Trophoblast cell (in vitro differentiated cells and primary cell): Measurements from ENCODE around the gene SPCS3.

Source experiments
- DNase-seq, 2 donors: peaks; one replicate each; pipeline ENCODE4 v3.0.0-alpha.2; 2016
- H2AFZ ChIP-seq: 2 replicates; pipeline ENCODE4 v1.6.1; 2013; ENCODE audit warnings: low read length, moderate library complexity, mild to moderate bottlenecking; ENCODE audit not compliant: insufficient read depth, poor library complexity
- H2AK5ac ChIP-seq: 2 replicates; pipeline ENCODE4 v1.6.1; 2013; ENCODE audit warnings: mild to moderate bottlenecking, low read length
- H2BK120ac ChIP-seq: 2 replicates; pipeline ENCODE4 v1.6.1; 2013; ENCODE audit warnings: low read length, mild to moderate bottlenecking, moderate library complexity; ENCODE audit not compliant: insufficient read depth, poor library complexity
- H2BK12ac ChIP-seq: 2 replicates; pipeline ENCODE4 v1.6.1; 2013; ENCODE audit warnings: mild to moderate bottlenecking, low read length, moderate library complexity
- H2BK5ac ChIP-seq: 2 replicates; pipeline ENCODE4 v1.6.1; 2013; ENCODE audit warnings: low read length, low read depth, moderate library complexity, mild to moderate bottlenecking; ENCODE audit not compliant: poor library complexity
- H3K14ac ChIP-seq: 2 replicates; pipeline ENCODE4 v1.6.1; 2013; ENCODE audit warnings: mild to moderate bottlenecking, low read length
- H3K18ac ChIP-seq: 2 replicates; pipeline ENCODE4 v1.6.1; 2013; ENCODE audit warnings: mild to moderate bottlenecking, low read length
- H3K23ac ChIP-seq: 2 replicates; pipeline ENCODE4 v1.6.1; 2013; ENCODE audit warnings: low read length
- H3K27ac ChIP-seq: 2 replicates; pipeline ENCODE4 v1.5.1; 2013; ENCODE audit warnings: low read depth, mild to moderate bottlenecking, inconsistent platforms, low read length, moderate library complexity
- H3K27me3 ChIP-seq: 2 replicates; pipeline ENCODE4 v1.6.1; 2013; ENCODE audit warnings: inconsistent platforms, mild to moderate bottlenecking, low read length, moderate library complexity; ENCODE audit not compliant: insufficient read depth
- H3K36me3 ChIP-seq, 2 experiments: 1 replicate in 1 of 2; 2 replicates in 1 of 2; pipeline ENCODE4 v1.6.1; 2013; ENCODE audit warnings: low read length in 2 of 2, mild to moderate bottlenecking in 2 of 2, moderate library complexity in 1 of 2; ENCODE audit not compliant: insufficient read depth in 2 of 2, control insufficient read depth in 1 of 2
- H3K4ac ChIP-seq: 2 replicates; pipeline ENCODE4 v1.6.1; 2013; ENCODE audit warnings: low read depth, mild to moderate bottlenecking, low read length, moderate library complexity
- H3K4me1 ChIP-seq, 2 experiments: 1 replicate in 1 of 2; 2 replicates in 1 of 2; pipeline ENCODE4 v1.6.1; 2013; ENCODE audit warnings: low read length in 2 of 2, mild to moderate bottlenecking in 2 of 2, moderate library complexity in 1 of 2; ENCODE audit not compliant: insufficient read depth in 2 of 2, control insufficient read depth in 1 of 2
- H3K4me2 ChIP-seq: 2 replicates; pipeline ENCODE4 v1.6.1; 2013; ENCODE audit warnings: inconsistent platforms, mild to moderate bottlenecking, low read length, moderate library complexity
- H3K4me3 ChIP-seq: 2 replicates; pipeline ENCODE4 v1.5.1; 2013; ENCODE audit warnings: mild to moderate bottlenecking, low read depth, low read length, inconsistent platforms
- H3K79me1 ChIP-seq: one replicate; pipeline ENCODE4 v1.6.1; 2013; ENCODE audit warnings: low read length
- H3K79me2 ChIP-seq: 2 replicates; pipeline ENCODE4 v1.6.1; 2013; ENCODE audit warnings: low read length, mild to moderate bottlenecking; ENCODE audit not compliant: control insufficient read depth, insufficient read depth, poor library complexity
- H3K9ac ChIP-seq: 2 replicates; pipeline ENCODE4 v1.6.1; 2013; ENCODE audit warnings: mild to moderate bottlenecking, low read length
- H3K9me3 ChIP-seq: 2 replicates; pipeline ENCODE4 v1.6.1; 2013; ENCODE audit warnings: low read depth, mild to moderate bottlenecking, control low read depth, inconsistent platforms, low read length; ENCODE audit not compliant: insufficient read depth
- H4K12ac ChIP-seq: 2 replicates; pipeline ENCODE4 v1.6.1; 2013; ENCODE audit warnings: low read depth, mild to moderate bottlenecking, low read length, moderate library complexity
- H4K8ac ChIP-seq: 2 replicates; pipeline ENCODE4 v1.6.1; 2013; ENCODE audit warnings: low read depth, mild to moderate bottlenecking, low read length, moderate library complexity
- H4K91ac ChIP-seq: one replicate; pipeline ENCODE4 v1.6.1; 2013; ENCODE audit warnings: low read depth, mild to moderate bottlenecking, low read length, moderate library complexity
- WGBS: extraction: QIAGEN DNeasy Blood & Tissue Kit; methylation state at CpG from one replicate; pipeline ENCODE4 v1.1.7; 2013; ENCODE audit warnings: missing lambda C conversion rate; ENCODE audit not compliant: insufficient read length, insufficient coverage; ENCODE audit errors: extremely low coverage; 5-methylcytosine and 5-hydroxymethylcytosine counted together

SPCS3 gene

GRCh38 chr4:176335421-176335820, 15.7 kb downstream of the SPCS3 start:
- Histone ChIP-seq H2BK12ac (no peak overlapping the region), H3K4ac (no peak overlapping the region), H4K12ac (no peak overlapping the region), H3K4me3 (no peak overlapping the region), H4K91ac (no peak overlapping the region), H2BK5ac (no peak overlapping the region), H3K9ac (no peak overlapping the region), H3K79me1 (no peaks in the 10 kb centered on the region), H2AFZ (no peak overlapping the region), H4K8ac (no peak overlapping the region), H2AK5ac (no peak overlapping the region), H3K9me3 (no peaks in the 10 kb centered on the region), H3K4me1 (no peaks in the 10 kb centered on the region), H3K36me3 (peaks cover 0 to 3% of the 10 kb centered on the region in 2 experiments), H3K27me3 (no peaks in the 10 kb centered on the region), H3K14ac (no peak overlapping the region), H3K18ac (no peak overlapping the region), H3K4me2 (no peak overlapping the region), H3K23ac (no peak overlapping the region), H3K79me2 (no peaks in the 10 kb centered on the region), H3K27ac (no peak overlapping the region), H2BK120ac (no peak overlapping the region)
- no CpG with 5 or more reads among the region's 1 CpG for WGBS
- DNase-seq, result no peak

- Histone ChIP-seq H3K27ac (no peak overlapping the region), H3K4me3 (no peak overlapping the region), H2AK5ac (no peak overlapping the region), H4K8ac (no peak overlapping the region), H3K4me1 (no peaks in the 10 kb centered on the region), H3K79me1 (no peaks in the 10 kb centered on the region), H3K9ac (no peak overlapping the region), H2AFZ (no peak overlapping the region), H2BK12ac (no peak overlapping the region), H2BK5ac (no peak overlapping the region), H3K79me2 (no peaks in the 10 kb centered on the region), H3K27me3 (no peaks in the 10 kb centered on the region), H3K36me3 (peaks cover 10 to 16% of the 10 kb centered on the region in 2 experiments), H3K4me2 (no peak overlapping the region), H3K23ac (no peak overlapping the region), H4K12ac (no peak overlapping the region), H3K4ac (no peak overlapping the region), H4K91ac (no peak overlapping the region), H2BK120ac (no peak overlapping the region), H3K18ac (no peak overlapping the region), H3K9me3 (peaks cover 18% of the 10 kb centered on the region), H3K14ac (no peak overlapping the region)
- no CpG with 5 or more reads among the region's 3 CpGs for WGBS
- DNase-seq, result peak in 1 of 2 donors; percentile 30
Observed at GRCh38 chr4:176339936-176340761, 20.4 kb downstream of the SPCS3 start.

GRCh38 chr4:176340871-176341685, 21.3 kb downstream of the SPCS3 start:
- no peak overlapping the region for H3K18ac ChIP-seq
- no peak overlapping the region for H4K91ac ChIP-seq
- H3K79me2 ChIP-seq, result no peaks in the 10 kb centered on the region
- H4K12ac ChIP-seq, result no peak overlapping the region
- H2BK12ac ChIP-seq, result no peak overlapping the region
- H3K79me1 ChIP-seq, result no peaks in the 10 kb centered on the region
- no peak overlapping the region for H3K23ac ChIP-seq
- no peak overlapping the region for H3K27ac ChIP-seq
- H4K8ac ChIP-seq, result no peak overlapping the region
- DNase-seq, result peak; percentile 12 to 80
- H3K4me1 ChIP-seq, result no peaks in the 10 kb centered on the region
- peaks cover 10 to 16% of the 10 kb centered on the region in 2 experiments for H3K36me3 ChIP-seq
- H3K4ac ChIP-seq, result no peak overlapping the region
- peaks cover 18% of the 10 kb centered on the region for H3K9me3 ChIP-seq
- H3K14ac ChIP-seq, result no peak overlapping the region
- no peak overlapping the region for H3K4me2 ChIP-seq
- no peak overlapping the region for H3K9ac ChIP-seq
- H2BK5ac ChIP-seq, result no peak overlapping the region
- no peak overlapping the region for H2AFZ ChIP-seq
- no peak overlapping the region for H2AK5ac ChIP-seq
- WGBS, result no CpG with 5 or more reads among the region's 8 CpGs
- H2BK120ac ChIP-seq, result no peak overlapping the region
- no peaks in the 10 kb centered on the region for H3K27me3 ChIP-seq
- no peak overlapping the region for H3K4me3 ChIP-seq

GRCh38 chr4:176342384-176342783, 22.6 kb downstream of the SPCS3 start:
- H3K9ac ChIP-seq, result no peak overlapping the region
- no peak overlapping the region for H2AK5ac ChIP-seq
- H3K23ac ChIP-seq, result no peak overlapping the region
- no peaks in the 10 kb centered on the region for H3K79me2 ChIP-seq
- no peaks in the 10 kb centered on the region for H3K4me1 ChIP-seq
- no peaks in the 10 kb centered on the region for H3K27me3 ChIP-seq
- no peak overlapping the region for H2BK12ac ChIP-seq
- H3K36me3 ChIP-seq, result peaks cover 10 to 16% of the 10 kb centered on the region in 2 experiments
- no peak overlapping the region for H4K12ac ChIP-seq
- H3K4ac ChIP-seq, result no peak overlapping the region
- no peak overlapping the region for H4K8ac ChIP-seq
- H3K14ac ChIP-seq, result no peak overlapping the region
- no peak overlapping the region for H3K18ac ChIP-seq
- H3K79me1 ChIP-seq, result no peaks in the 10 kb centered on the region
- H3K4me3 ChIP-seq, result no peak overlapping the region
- H3K9me3 ChIP-seq, result peaks cover 18% of the 10 kb centered on the region
- DNase-seq, result no peak
- no peak overlapping the region for H2AFZ ChIP-seq
- H2BK5ac ChIP-seq, result no peak overlapping the region
- no peak overlapping the region for H4K91ac ChIP-seq
- no peak overlapping the region for H3K4me2 ChIP-seq
- WGBS, result no CpG with 5 or more reads among the region's 7 CpGs
- H2BK120ac ChIP-seq, result no peak overlapping the region
- no peak overlapping the region for H3K27ac ChIP-seq
